CD4-positive, alpha-beta memory T cell (primary cell): ENCODE results near the gene ADGRB3. TPM values are rescaled to one million over a fixed set of nuclear protein-coding genes. Genes with fewer than 3 reads are reported as not detected.
"Not testable (repeated sequence)": the region's sequence is repeated elsewhere in the genome, so short reads cannot be mapped to it uniquely, and the experiment has no call there.

Experiments used
- CTCF ChIA-PET: fragments of 350-600 bp; sonication (Branson Sonifier 250); formaldehyde crosslinking; loops from one replicate; lab custom pipeline; 2021; ENCODE audit warnings: inconsistent platforms; ENCODE audit not compliant: partially characterized antibody; lab: Charles Lee
- POLR2A ChIA-PET: fragments of 350-600 bp; sonication (Branson Sonifier 250); formaldehyde crosslinking; loops from one replicate; lab custom pipeline; 2021; ENCODE audit not compliant: partially characterized antibody; lab: Charles Lee
- DNase-seq, 5 donors: peaks; one replicate each; pipeline versions ENCODE4 v3.0.0 to v3.0.0-alpha.2; 2020 to 2022; ENCODE audit warnings: mixed read lengths in 1 of 5
- H3K27ac ChIP-seq: one replicate; pipeline ENCODE4 v1.7.0; 2013; ENCODE audit warnings: low read depth, low read length
- H3K27me3 ChIP-seq: 2 replicates; pipeline ENCODE4 v1.7.0; 2013; ENCODE audit warnings: mild to moderate bottlenecking, low read length, moderate library complexity; ENCODE audit not compliant: insufficient read depth
- H3K36me3 ChIP-seq: 2 replicates; pipeline ENCODE4 v1.7.0; 2013; ENCODE audit warnings: mild to moderate bottlenecking, low read length, moderate library complexity; ENCODE audit not compliant: insufficient read depth
- H3K4me1 ChIP-seq: 2 replicates; pipeline ENCODE4 v1.7.0; 2013; ENCODE audit warnings: mild to moderate bottlenecking, low read length, moderate library complexity; ENCODE audit not compliant: insufficient read depth
- H3K4me3 ChIP-seq, 2 donors: one replicate each; pipeline ENCODE4 v1.7.0; 2013; ENCODE audit warnings: low read length in 2 of 2, mild to moderate bottlenecking in 1 of 2
- H3K9me3 ChIP-seq, 2 donors: one replicate each; pipeline ENCODE4 v1.7.0; 2013; ENCODE audit warnings: low read length in 2 of 2, control low read depth in 1 of 2; ENCODE audit not compliant: control insufficient read depth in 1 of 2
- H3K27ac Mint-ChIP-seq, 7 donors: one replicate each; pipeline ENCODE4 v1.8.0; 2020 to 2021; ENCODE audit warnings: mixed read lengths in 7 of 7, mild to moderate bottlenecking in 6 of 7, inconsistent platforms in 3 of 7, moderate library complexity in 3 of 7
- H3K27me3 Mint-ChIP-seq, 2 donors: one replicate each; pipeline ENCODE4 v1.8.0; 2020 to 2021; ENCODE audit warnings: mixed read lengths in 2 of 2
- H3K36me3 Mint-ChIP-seq, 2 donors: one replicate each; pipeline ENCODE4 v1.8.0; 2020 to 2021; ENCODE audit warnings: mixed read lengths in 2 of 2, inconsistent platforms in 1 of 2, mild to moderate bottlenecking in 1 of 2
- H3K4me1 Mint-ChIP-seq, 4 donors: one replicate each; pipeline ENCODE4 v1.8.0; 2020 to 2021; ENCODE audit warnings: mixed read lengths in 4 of 4, mild to moderate bottlenecking in 1 of 4
- H3K4me3 Mint-ChIP-seq, 8 donors: one replicate each; pipeline ENCODE4 v1.8.0; 2020 to 2021; ENCODE audit warnings: mixed read lengths in 8 of 8, mild to moderate bottlenecking in 7 of 8, moderate library complexity in 6 of 8, inconsistent platforms in 3 of 8
- H3K9me3 Mint-ChIP-seq, 8 donors: one replicate each; pipeline ENCODE4 v1.8.0; 2020 to 2021; ENCODE audit warnings: mixed read lengths in 8 of 8, mild to moderate bottlenecking in 5 of 8, inconsistent platforms in 3 of 8, moderate library complexity in 1 of 8
- intact Hi-C: fragments of 100-400 bp; cut with micrococcal nuclease; formaldehyde crosslinking; loops from one replicate; pipeline ENCODE4 v1.15.1; 2023
- polyA plus RNA-seq, 2 donors: library from polyadenylated mRNA; unstranded; fragments of 300-500 nt; fragmentation: Illumina TruSeq; gene quantifications; one replicate each; pipeline ENCODE4 v1.2.3, GENCODE V29; 2021
- total RNA-seq, 2 experiments: library from RNA; stranded (reverse); gene quantifications; one replicate each; pipeline ENCODE4 v1.2.3, GENCODE V29; 2021

The ADGRB3 gene
- total and polyA plus RNA-seq, 4 experiments from 2014 or later, result not detected

DNA sequence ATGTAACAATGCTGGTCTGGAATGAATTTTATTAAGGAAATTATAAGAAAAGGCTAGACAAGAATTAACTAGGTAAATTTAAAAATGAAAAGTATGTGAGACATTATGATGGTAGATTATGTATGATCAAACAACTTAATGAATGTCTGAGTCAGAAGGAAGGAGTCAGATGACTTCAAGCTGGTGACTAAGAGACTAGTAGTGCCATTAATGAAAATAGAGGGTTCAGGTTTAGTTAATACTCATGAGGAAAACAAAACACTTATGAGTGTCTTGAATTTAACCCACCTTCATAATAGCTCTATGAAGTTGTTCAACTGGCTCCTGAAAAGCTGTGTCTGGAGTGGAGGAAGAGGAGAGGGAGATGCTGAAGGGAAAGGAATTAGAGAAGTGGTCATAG, 256.3 kb downstream of the ADGRB3 start:
- no peaks in the 10 kb centered on the region for H3K4me1 ChIP-seq
- no peak for DNase-seq
- H3K9me3 Mint-ChIP-seq, result peaks cover 0 to 5% (median 0%) of the 10 kb centered on the region in 8 donors
- no peaks in the 10 kb centered on the region for H3K27me3 Mint-ChIP-seq
- H3K9me3 ChIP-seq, result no peaks in the 10 kb centered on the region
- H3K4me1 Mint-ChIP-seq, result no peaks in the 10 kb centered on the region
- H3K36me3 Mint-ChIP-seq, result no peaks in the 10 kb centered on the region
- ChIA-PET CTCF (no interaction called here), POLR2A (no interaction called here)
- intact Hi-C loops, result no loop called here
- H3K27me3 ChIP-seq, result no peaks in the 10 kb centered on the region
- H3K4me3 Mint-ChIP-seq, result no peak overlapping the region
- no peaks in the 10 kb centered on the region for H3K36me3 ChIP-seq
- H3K27ac Mint-ChIP-seq, result peak overlapping the region in 1 of 7 donors; percentile 0
- H3K27ac ChIP-seq, result no peak overlapping the region
- no peak overlapping the region for H3K4me3 ChIP-seq

DNA sequence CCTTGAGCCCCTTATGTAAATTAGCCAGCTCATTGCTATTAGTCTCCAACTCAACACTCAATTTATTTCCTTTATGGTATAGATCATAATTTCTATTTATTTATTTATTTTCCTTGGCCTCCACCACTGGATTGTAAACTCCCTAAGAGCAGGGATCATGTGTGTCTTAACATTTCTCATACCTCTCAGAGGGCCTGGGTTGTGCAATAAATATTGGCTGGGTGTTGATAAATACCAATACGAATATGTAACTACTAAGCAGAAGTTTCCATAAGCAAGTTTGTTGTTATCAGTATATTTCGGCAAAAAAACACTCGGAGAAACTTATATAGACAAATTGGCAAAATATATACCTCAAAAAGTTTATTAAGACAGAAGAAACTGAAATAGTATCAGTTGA, 257.4 kb downstream of the ADGRB3 start:
- no peaks in the 10 kb centered on the region for H3K4me1 ChIP-seq
- Mint-ChIP-seq H3K27me3 (no peaks in the 10 kb centered on the region), H3K4me1 (no peaks in the 10 kb centered on the region), H3K36me3 (no peaks in the 10 kb centered on the region), H3K4me3 (no peak overlapping the region), H3K27ac (no peak overlapping the region), H3K9me3 (peaks cover 0 to 5% (median 0%) of the 10 kb centered on the region in 8 donors)
- no peaks in the 10 kb centered on the region for H3K36me3 ChIP-seq
- POLR2A ChIA-PET, result no interaction called here
- H3K9me3 ChIP-seq, result no peaks in the 10 kb centered on the region
- intact Hi-C loops, result no loop called here
- DNase-seq, result no peak
- CTCF ChIA-PET, result no interaction called here
- no peak overlapping the region for H3K27ac ChIP-seq
- H3K4me3 ChIP-seq, result no peak overlapping the region
- no peaks in the 10 kb centered on the region for H3K27me3 ChIP-seq

DNA sequence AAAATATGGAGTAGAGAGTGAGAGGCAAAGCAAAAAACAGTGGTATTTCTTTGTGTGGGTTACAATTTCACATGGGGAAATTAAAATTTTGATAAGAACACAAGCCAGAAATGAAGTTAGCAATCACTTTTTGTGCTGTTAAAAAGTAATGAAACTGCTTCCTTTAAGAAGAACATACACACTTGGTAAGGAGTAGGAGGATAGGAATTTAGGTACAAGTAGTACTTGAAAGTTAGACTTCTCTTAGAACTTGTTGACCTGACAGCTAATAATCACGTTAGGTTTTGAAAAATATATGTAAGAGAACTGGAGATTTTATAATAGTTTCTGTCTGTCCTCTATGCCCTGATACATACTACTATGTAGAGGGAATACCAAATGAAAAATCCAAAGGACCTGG, 260.8 kb downstream of the ADGRB3 start:
- no peak overlapping the region for H3K27ac Mint-ChIP-seq
- Histone ChIP-seq H3K4me1 (no peaks in the 10 kb centered on the region), H3K9me3 (no peaks in the 10 kb centered on the region), H3K27ac (no peak overlapping the region), H3K4me3 (no peak overlapping the region), H3K27me3 (no peaks in the 10 kb centered on the region), H3K36me3 (no peaks in the 10 kb centered on the region)
- no peaks in the 10 kb centered on the region for H3K4me1 Mint-ChIP-seq
- no peaks in the 10 kb centered on the region for H3K27me3 Mint-ChIP-seq
- intact Hi-C loops, result no loop called here
- ChIA-PET CTCF (no interaction called here), POLR2A (no interaction called here)
- peaks cover 0 to 5% (median 0%) of the 10 kb centered on the region in 8 donors for H3K9me3 Mint-ChIP-seq
- DNase-seq, result no peak
- no peaks in the 10 kb centered on the region for H3K36me3 Mint-ChIP-seq
- H3K4me3 Mint-ChIP-seq, result no peak overlapping the region

DNA sequence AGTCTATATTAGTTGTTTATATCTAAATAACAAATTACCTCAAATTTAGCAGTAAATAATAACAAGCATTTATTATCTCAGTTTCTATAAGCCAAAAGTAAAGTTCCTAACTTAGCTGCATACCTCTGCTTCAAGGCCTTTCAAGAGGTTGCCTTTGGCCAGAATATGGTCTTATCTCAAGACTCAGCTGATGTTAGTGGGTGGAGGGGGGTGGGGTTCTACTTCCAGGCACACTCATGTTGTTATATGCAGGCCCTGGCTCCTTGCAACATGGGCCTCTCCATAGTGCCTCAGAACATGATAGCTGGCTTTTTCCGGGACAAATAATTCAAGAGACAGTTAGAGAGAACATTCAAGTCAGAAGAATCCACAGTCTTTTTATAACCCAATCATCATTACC, 266.0 kb downstream of the ADGRB3 start:
- H3K36me3 ChIP-seq, result no peaks in the 10 kb centered on the region
- H3K4me1 ChIP-seq, result no peaks in the 10 kb centered on the region
- no peak overlapping the region for H3K4me3 ChIP-seq
- no peaks in the 10 kb centered on the region for H3K9me3 ChIP-seq
- H3K27me3 ChIP-seq, result no peaks in the 10 kb centered on the region
- ChIA-PET POLR2A (no interaction called here), CTCF (no interaction called here)
- H3K27me3 Mint-ChIP-seq, result no peaks in the 10 kb centered on the region
- H3K27ac ChIP-seq, result no peak overlapping the region
- no peaks in the 10 kb centered on the region for H3K4me1 Mint-ChIP-seq
- intact Hi-C loops, result no loop called here
- no peak for DNase-seq
- peaks cover 0 to 5% (median 0%) of the 10 kb centered on the region in 8 donors for H3K9me3 Mint-ChIP-seq
- no peaks in the 10 kb centered on the region for H3K36me3 Mint-ChIP-seq
- H3K27ac Mint-ChIP-seq, result no peak overlapping the region
- H3K4me3 Mint-ChIP-seq, result no peak overlapping the region

DNA sequence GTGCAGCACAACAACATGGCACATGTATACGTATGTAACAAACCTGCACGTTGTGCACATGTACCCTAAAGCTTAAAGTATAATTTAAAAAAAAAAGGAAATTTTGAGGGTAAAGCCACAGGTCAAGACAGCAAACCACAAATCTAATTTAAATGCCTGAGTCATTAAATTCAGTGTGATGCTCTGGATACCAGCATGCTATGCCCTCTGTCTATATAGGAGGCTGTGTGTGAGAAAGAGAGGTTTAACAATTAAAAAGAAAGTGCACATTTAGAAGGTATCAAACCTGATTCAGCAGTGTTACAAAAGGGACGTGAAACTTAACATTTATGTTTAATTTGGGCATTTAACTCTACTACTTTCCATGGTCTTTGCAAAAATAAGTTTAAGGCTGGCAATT, 276.3 kb downstream of the ADGRB3 start:
- no peak for DNase-seq
- H3K9me3 ChIP-seq, result no peaks in the 10 kb centered on the region
- no peaks in the 10 kb centered on the region for H3K4me1 Mint-ChIP-seq
- no peaks in the 10 kb centered on the region for H3K36me3 Mint-ChIP-seq
- H3K27me3 Mint-ChIP-seq, result no peaks in the 10 kb centered on the region
- ChIA-PET POLR2A (no interaction called here), CTCF (no interaction called here)
- no peaks in the 10 kb centered on the region for H3K36me3 ChIP-seq
- H3K27ac ChIP-seq, result no peak overlapping the region
- H3K4me3 ChIP-seq, result no peak overlapping the region
- H3K4me3 Mint-ChIP-seq, result no peak overlapping the region
- H3K9me3 Mint-ChIP-seq, result peaks cover 0 to 6% (median 0%) of the 10 kb centered on the region in 8 donors
- no peak overlapping the region for H3K27ac Mint-ChIP-seq
- H3K27me3 ChIP-seq, result no peaks in the 10 kb centered on the region
- intact Hi-C loops, result no loop called here
- no peaks in the 10 kb centered on the region for H3K4me1 ChIP-seq

DNA sequence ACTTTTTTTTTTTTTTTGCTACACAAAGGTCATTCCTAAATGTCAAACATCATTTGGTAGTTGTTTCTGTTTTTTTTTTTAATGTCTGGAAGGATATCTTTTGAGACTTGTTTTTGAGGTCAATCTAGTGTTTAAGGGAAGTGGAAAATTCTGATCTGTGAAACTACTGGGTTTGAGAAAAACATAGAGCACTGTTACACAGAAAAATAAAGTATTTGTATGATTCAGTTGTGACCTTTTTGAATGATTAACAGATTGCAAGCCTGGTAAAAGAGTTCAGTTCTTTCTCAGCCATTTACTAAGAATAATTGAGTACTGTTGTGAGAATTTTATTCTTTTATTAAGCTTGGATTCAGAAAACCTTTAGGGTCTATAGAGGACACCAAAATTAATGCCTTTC, 276.7 kb downstream of the ADGRB3 start:
- Mint-ChIP-seq H3K27ac (no peak overlapping the region), H3K4me3 (no peak overlapping the region), H3K9me3 (peaks cover 0 to 6% (median 0%) of the 10 kb centered on the region in 8 donors), H3K4me1 (no peaks in the 10 kb centered on the region), H3K36me3 (no peaks in the 10 kb centered on the region), H3K27me3 (no peaks in the 10 kb centered on the region)
- no peak overlapping the region for H3K27ac ChIP-seq
- intact Hi-C loops, result no loop called here
- H3K36me3 ChIP-seq, result no peaks in the 10 kb centered on the region
- CTCF ChIA-PET, result no interaction called here
- POLR2A ChIA-PET, result no interaction called here
- H3K4me1 ChIP-seq, result no peaks in the 10 kb centered on the region
- DNase-seq, result no peak
- no peak overlapping the region for H3K4me3 ChIP-seq
- no peaks in the 10 kb centered on the region for H3K27me3 ChIP-seq
- no peaks in the 10 kb centered on the region for H3K9me3 ChIP-seq

DNA sequence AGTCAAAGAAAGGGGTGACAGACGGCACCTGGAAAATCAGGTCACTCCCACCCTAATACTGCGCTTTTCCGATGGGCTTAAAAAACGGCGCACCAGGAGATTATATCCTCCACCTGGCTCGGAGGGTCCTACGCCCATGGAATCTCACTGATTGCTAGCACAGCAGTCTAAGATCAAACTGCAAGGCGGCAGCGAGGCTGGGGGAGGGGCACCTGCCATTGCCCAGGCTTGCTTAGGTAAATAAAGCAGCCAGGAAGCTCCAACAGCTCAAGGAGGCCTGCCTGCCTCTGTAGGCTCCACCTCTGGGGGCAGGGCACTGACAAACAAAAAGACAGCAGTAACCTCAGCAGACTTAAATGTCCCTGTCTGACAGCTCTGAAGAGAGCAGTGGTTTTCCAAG, 277.7 kb downstream of the ADGRB3 start:
- H3K36me3 ChIP-seq, POLR2A ChIA-PET, CTCF ChIA-PET, H3K27ac Mint-ChIP-seq, H3K9me3 ChIP-seq, DNase-seq, H3K4me1 Mint-ChIP-seq, H3K4me3 ChIP-seq, H3K4me1 ChIP-seq, H3K9me3 Mint-ChIP-seq, H3K27me3 Mint-ChIP-seq, H3K4me3 Mint-ChIP-seq, H3K36me3 Mint-ChIP-seq, H3K27me3 ChIP-seq, intact Hi-C loops, H3K27ac ChIP-seq: not testable (repeated sequence)

DNA sequence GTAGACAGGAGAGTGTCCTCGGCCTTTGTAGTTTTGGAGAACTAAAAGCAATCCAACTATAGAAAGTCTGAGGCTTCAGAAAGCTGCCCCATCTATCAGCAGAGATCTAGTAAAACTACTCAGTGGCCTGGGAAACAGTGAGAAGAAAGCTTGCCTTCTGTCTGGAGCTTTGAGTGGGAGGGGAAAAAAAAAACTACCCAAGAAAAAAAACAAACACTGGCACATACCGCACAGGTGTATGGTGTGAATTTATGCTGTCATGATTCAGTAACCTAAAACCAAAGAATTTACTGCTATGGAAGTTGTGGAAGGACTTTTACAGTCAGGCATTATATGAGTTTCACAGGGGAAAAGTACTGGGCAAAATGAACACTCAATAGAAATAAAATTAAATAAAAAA, 280.5 kb downstream of the ADGRB3 start:
- H3K27ac Mint-ChIP-seq, result no peak overlapping the region
- intact Hi-C loops, result no loop called here
- ChIA-PET POLR2A (no interaction called here), CTCF (no interaction called here)
- Histone ChIP-seq H3K4me1 (no peaks in the 10 kb centered on the region), H3K27ac (no peak overlapping the region), H3K27me3 (no peaks in the 10 kb centered on the region), H3K9me3 (no peaks in the 10 kb centered on the region), H3K4me3 (no peak overlapping the region), H3K36me3 (no peaks in the 10 kb centered on the region)
- H3K27me3 Mint-ChIP-seq, result no peaks in the 10 kb centered on the region
- no peaks in the 10 kb centered on the region for H3K36me3 Mint-ChIP-seq
- no peak overlapping the region for H3K4me3 Mint-ChIP-seq
- H3K4me1 Mint-ChIP-seq, result no peaks in the 10 kb centered on the region
- DNase-seq, result no peak
- peaks cover 0 to 7% (median 0%) of the 10 kb centered on the region in 8 donors for H3K9me3 Mint-ChIP-seq
